ENCODE measurements around the gene RALGAPB. TPM values are rescaled to one million over a fixed set of nuclear protein-coding genes. Genes with fewer than 3 reads are reported as not detected.

RALGAPB gene
- total and polyA plus RNA-seq, 3 experiments from 2014 or later = 13.9 to 35.0 (median 33.8) TPM

GRCh38 chr20:38616457-38616856 lies 143.8 kb downstream of the RALGAPB start:
- Mint-ChIP-seq H3K4me3 (no peak overlapping the region), H3K4me1 (no peaks in the 10 kb centered on the region), H3K27ac (no peak overlapping the region), H3K27me3 (peaks cover 23 to 52% of the 10 kb centered on the region in 2 donors), H3K36me3 (no peaks in the 10 kb centered on the region), H3K9me3 (no peaks in the 10 kb centered on the region)
- no peaks in the 10 kb centered on the region for H3K9me3 ChIP-seq (ENCODE audit: low read length)
- ChIA-PET CTCF (no interaction called here), POLR2A (no interaction called here)
- H3K27ac ChIP-seq (ENCODE audit: low read depth, low read length) = no peak overlapping the region
- peaks cover 7% of the 10 kb centered on the region for H3K27me3 ChIP-seq (ENCODE audit: insufficient read depth, low read length, poor library complexity, severe bottlenecking)
- no peak overlapping the region for H3K4me3 ChIP-seq (ENCODE audit: low read length)
- no peaks in the 10 kb centered on the region for H3K36me3 ChIP-seq (ENCODE audit: insufficient read depth, low read length)
- no peak for DNase-seq
- no peaks in the 10 kb centered on the region for H3K4me1 ChIP-seq (ENCODE audit: insufficient read depth, low read length)

DNA sequence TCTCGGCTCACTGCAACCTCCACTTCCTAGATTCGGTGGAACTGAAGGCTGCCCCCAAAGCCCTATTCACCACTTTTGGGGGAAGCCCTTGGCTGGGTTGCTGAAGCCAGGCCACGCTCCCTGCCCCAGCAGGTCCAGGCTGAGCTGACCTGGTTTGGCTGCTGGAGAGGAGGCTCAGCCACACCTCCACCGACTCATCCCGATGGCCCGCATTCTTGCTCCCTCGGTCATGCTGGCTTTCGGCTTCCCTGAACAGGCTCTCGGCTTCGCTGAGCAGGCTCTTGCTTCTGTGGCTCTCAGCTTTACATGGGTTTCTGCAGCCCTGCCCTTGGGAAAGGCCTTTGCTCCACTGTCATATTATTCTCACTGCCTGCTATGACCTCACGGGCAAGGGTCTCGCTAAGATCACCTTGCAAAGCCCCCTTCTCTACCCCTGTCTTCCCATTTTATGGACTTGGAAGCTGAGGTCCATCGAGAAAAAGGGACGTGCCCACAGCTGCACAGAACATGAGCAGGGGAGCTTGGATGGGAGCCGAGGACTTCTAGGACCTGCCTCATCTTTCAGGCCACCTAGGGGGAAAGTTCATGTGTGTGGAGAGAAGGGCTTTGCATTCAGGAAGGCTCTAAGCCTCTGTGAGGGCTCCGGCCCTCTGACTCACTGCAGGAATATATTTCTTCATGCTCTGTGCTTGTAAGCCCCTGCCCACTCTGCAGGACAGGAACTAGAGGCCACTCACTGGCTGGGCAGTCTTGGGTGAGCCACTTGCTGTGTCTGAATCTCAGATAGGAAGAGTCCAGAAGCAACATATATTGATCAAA lies 144.6 kb downstream of the RALGAPB start:
- Histone ChIP-seq H3K4me1 (ENCODE audit: insufficient read depth, low read length) (no peaks in the 10 kb centered on the region), H3K4me3 (ENCODE audit: low read length) (no peak overlapping the region), H3K36me3 (ENCODE audit: insufficient read depth, low read length) (no peaks in the 10 kb centered on the region), H3K9me3 (ENCODE audit: low read length) (no peaks in the 10 kb centered on the region), H3K27ac (ENCODE audit: low read depth, low read length) (no peak overlapping the region), H3K27me3 (ENCODE audit: insufficient read depth, low read length, poor library complexity, severe bottlenecking) (peaks cover 7% of the 10 kb centered on the region)
- no peak overlapping the region for H3K4me3 Mint-ChIP-seq
- peaks cover 26 to 54% of the 10 kb centered on the region in 2 donors for H3K27me3 Mint-ChIP-seq
- ChIA-PET CTCF (no interaction called here), POLR2A (no interaction called here)
- no peak for DNase-seq
- no peaks in the 10 kb centered on the region for H3K4me1 Mint-ChIP-seq
- H3K36me3 Mint-ChIP-seq = no peaks in the 10 kb centered on the region
- H3K9me3 Mint-ChIP-seq = no peaks in the 10 kb centered on the region
- H3K27ac Mint-ChIP-seq = no peak overlapping the region

- Mint-ChIP-seq H3K36me3 (no peaks in the 10 kb centered on the region), H3K27me3 (peaks cover 23 to 52% of the 10 kb centered on the region in 2 donors), H3K4me1 (no peaks in the 10 kb centered on the region), H3K27ac (no peak overlapping the region), H3K9me3 (no peaks in the 10 kb centered on the region), H3K4me3 (no peak overlapping the region)
- H3K4me1 ChIP-seq (ENCODE audit: insufficient read depth, low read length) = no peaks in the 10 kb centered on the region
- no peaks in the 10 kb centered on the region for H3K36me3 ChIP-seq (ENCODE audit: insufficient read depth, low read length)
- CTCF ChIA-PET = no interaction called here
- H3K9me3 ChIP-seq (ENCODE audit: low read length) = no peaks in the 10 kb centered on the region
- H3K27me3 ChIP-seq (ENCODE audit: insufficient read depth, low read length, poor library complexity, severe bottlenecking) = peaks cover 7% of the 10 kb centered on the region
- POLR2A ChIA-PET = no interaction called here
- no peak for DNase-seq
- no peak overlapping the region for H3K4me3 ChIP-seq (ENCODE audit: low read length)
- H3K27ac ChIP-seq (ENCODE audit: low read depth, low read length) = no peak overlapping the region
Observed at GRCh38 chr20:38617830-38618196, 145.2 kb downstream of the RALGAPB start.

GRCh38 chr20:38620441-38620840 lies 147.8 kb downstream of the RALGAPB start:
- Mint-ChIP-seq H3K4me1 (no peaks in the 10 kb centered on the region), H3K36me3 (peaks cover 0 to 5% (median 0%) of the 10 kb centered on the region in 3 donors), H3K4me3 (no peak overlapping the region), H3K27ac (no peak overlapping the region), H3K27me3 (peaks cover 26 to 37% of the 10 kb centered on the region in 2 donors), H3K9me3 (peaks cover 0 to 3% (median 0%) of the 10 kb centered on the region in 5 donors)
- H3K27ac ChIP-seq (ENCODE audit: low read depth, low read length) = no peak overlapping the region
- H3K27me3 ChIP-seq (ENCODE audit: insufficient read depth, low read length, poor library complexity, severe bottlenecking) = peaks cover 7% of the 10 kb centered on the region
- POLR2A ChIA-PET = no interaction called here
- no peaks in the 10 kb centered on the region for H3K36me3 ChIP-seq (ENCODE audit: insufficient read depth, low read length)
- no peak overlapping the region for H3K4me3 ChIP-seq (ENCODE audit: low read length)
- CTCF ChIA-PET = no interaction called here
- DNase-seq = no peak
- no peaks in the 10 kb centered on the region for H3K4me1 ChIP-seq (ENCODE audit: insufficient read depth, low read length)
- H3K9me3 ChIP-seq (ENCODE audit: low read length) = no peaks in the 10 kb centered on the region

- DNase-seq = no peak
- H3K36me3 Mint-ChIP-seq = peaks cover 0 to 5% (median 0%) of the 10 kb centered on the region in 3 donors
- no peak overlapping the region for H3K4me3 ChIP-seq (ENCODE audit: low read length)
- no peak overlapping the region for H3K27ac Mint-ChIP-seq
- H3K27ac ChIP-seq (ENCODE audit: low read depth, low read length) = no peak overlapping the region
- H3K27me3 ChIP-seq (ENCODE audit: insufficient read depth, low read length, poor library complexity, severe bottlenecking) = peaks cover 7% of the 10 kb centered on the region
- POLR2A ChIA-PET = no interaction called here
- peaks cover 0 to 3% (median 0%) of the 10 kb centered on the region in 5 donors for H3K9me3 Mint-ChIP-seq
- no peaks in the 10 kb centered on the region for H3K4me1 Mint-ChIP-seq
- H3K36me3 ChIP-seq (ENCODE audit: insufficient read depth, low read length) = no peaks in the 10 kb centered on the region
- H3K9me3 ChIP-seq (ENCODE audit: low read length) = no peaks in the 10 kb centered on the region
- H3K4me1 ChIP-seq (ENCODE audit: insufficient read depth, low read length) = no peaks in the 10 kb centered on the region
- CTCF ChIA-PET = interaction anchor here (1.0 kb wide), 1 partner anchor 108 kb away, joined by 3 read pairs; no protein-coding TSS in a partner anchor
- H3K27me3 Mint-ChIP-seq = peaks cover 15 to 20% of the 10 kb centered on the region in 2 donors
- H3K4me3 Mint-ChIP-seq = no peak overlapping the region
Observed at GRCh38 chr20:38623061-38623460, 150.4 kb downstream of the RALGAPB start.

DNA sequence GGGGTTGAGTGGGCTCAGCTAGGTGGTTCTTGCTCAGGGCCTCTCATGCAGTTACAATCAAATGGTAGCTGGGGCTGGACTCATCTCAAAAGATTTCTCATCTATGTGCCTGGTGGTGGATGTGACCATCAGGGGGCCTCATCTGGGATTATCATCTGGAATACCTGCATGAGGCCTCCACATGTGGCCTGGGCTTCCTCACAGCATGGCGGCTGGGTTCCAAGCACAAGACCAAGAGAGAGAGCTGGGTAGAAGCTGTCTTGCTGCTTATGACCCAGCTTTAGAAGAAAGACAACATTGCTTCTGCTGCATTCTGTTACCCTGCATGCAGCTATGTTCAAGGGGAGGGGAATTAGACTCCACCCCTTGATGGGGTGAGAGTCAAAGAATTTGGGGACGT lies 151.4 kb downstream of the RALGAPB start:
- Mint-ChIP-seq H3K4me1 (no peaks in the 10 kb centered on the region), H3K27ac (no peak overlapping the region), H3K27me3 (peaks cover 12 to 13% of the 10 kb centered on the region in 2 donors), H3K9me3 (peaks cover 0 to 3% (median 0%) of the 10 kb centered on the region in 5 donors), H3K4me3 (no peak overlapping the region), H3K36me3 (peaks cover 0 to 5% (median 0%) of the 10 kb centered on the region in 3 donors)
- Histone ChIP-seq H3K4me3 (ENCODE audit: low read length) (no peak overlapping the region), H3K9me3 (ENCODE audit: low read length) (no peaks in the 10 kb centered on the region), H3K27me3 (ENCODE audit: insufficient read depth, low read length, poor library complexity, severe bottlenecking) (peaks cover under 1% of the 10 kb centered on the region), H3K36me3 (ENCODE audit: insufficient read depth, low read length) (no peaks in the 10 kb centered on the region), H3K4me1 (ENCODE audit: insufficient read depth, low read length) (no peaks in the 10 kb centered on the region), H3K27ac (ENCODE audit: low read depth, low read length) (no peak overlapping the region)
- POLR2A ChIA-PET = no interaction called here
- DNase-seq = no peak
- CTCF ChIA-PET = no interaction called here

- Histone ChIP-seq H3K4me3 (ENCODE audit: low read length) (no peak overlapping the region), H3K27me3 (ENCODE audit: insufficient read depth, low read length, poor library complexity, severe bottlenecking) (no peaks in the 10 kb centered on the region), H3K9me3 (ENCODE audit: low read length) (no peaks in the 10 kb centered on the region), H3K4me1 (ENCODE audit: insufficient read depth, low read length) (no peaks in the 10 kb centered on the region), H3K27ac (ENCODE audit: low read depth, low read length) (no peak overlapping the region), H3K36me3 (ENCODE audit: insufficient read depth, low read length) (no peaks in the 10 kb centered on the region)
- CTCF ChIA-PET = no interaction called here
- Mint-ChIP-seq H3K27me3 (peaks cover 12 to 14% of the 10 kb centered on the region in 2 donors), H3K36me3 (peaks cover 0 to 5% (median 0%) of the 10 kb centered on the region in 3 donors), H3K9me3 (peaks cover 0 to 3% (median 0%) of the 10 kb centered on the region in 5 donors), H3K4me3 (no peak overlapping the region), H3K27ac (peak overlapping the region in 1 of 8 donors; percentile 54), H3K4me1 (no peaks in the 10 kb centered on the region)
- no peak for DNase-seq
- POLR2A ChIA-PET = no interaction called here
Observed at GRCh38 chr20:38625896-38626295, 153.3 kb downstream of the RALGAPB start.

DNA sequence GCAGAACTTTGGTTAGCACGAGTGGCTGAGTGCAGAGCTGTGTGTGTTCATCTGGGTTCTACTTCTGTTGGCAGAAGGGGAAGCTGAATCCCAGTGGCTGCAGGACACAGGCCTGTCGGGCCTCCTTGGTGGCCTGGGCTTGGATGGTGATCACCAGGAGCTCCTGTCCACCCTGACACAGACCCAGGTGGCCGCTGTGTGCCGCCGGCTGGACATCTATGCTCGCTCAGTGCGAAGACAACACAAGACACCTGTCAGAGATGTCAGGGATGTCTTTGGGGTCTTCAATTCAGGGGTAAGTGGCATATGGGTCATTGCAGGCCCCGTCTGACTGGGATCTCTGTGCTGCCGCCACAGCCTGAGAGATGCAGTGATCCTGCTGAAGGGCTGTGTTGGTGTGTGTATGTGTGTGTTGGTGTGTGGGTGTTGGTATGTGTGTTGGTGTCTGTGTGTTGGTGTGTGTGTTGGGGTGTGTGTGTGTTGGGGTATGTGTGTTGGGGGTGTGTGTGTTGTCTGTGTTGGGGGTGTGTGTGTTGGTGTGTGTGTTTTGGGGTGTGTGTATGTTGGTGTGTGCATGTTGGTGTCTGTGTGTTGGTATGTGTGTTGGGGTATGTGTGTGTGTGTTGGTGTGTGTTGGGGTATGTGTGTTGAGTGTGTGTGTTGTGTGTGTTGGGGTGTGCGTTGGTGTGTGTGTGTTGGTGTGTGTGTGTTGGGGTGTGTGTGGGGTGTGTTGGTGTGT lies 154.4 kb downstream of the RALGAPB start:
- no peak for DNase-seq
- no peaks in the 10 kb centered on the region for H3K27me3 ChIP-seq (ENCODE audit: insufficient read depth, low read length, poor library complexity, severe bottlenecking)
- Mint-ChIP-seq H3K9me3 (peaks cover 0 to 3% (median 0%) of the 10 kb centered on the region in 5 donors), H3K36me3 (peaks cover 0 to 5% (median 0%) of the 10 kb centered on the region in 3 donors), H3K27ac (no peak overlapping the region), H3K4me1 (no peaks in the 10 kb centered on the region), H3K4me3 (no peak overlapping the region), H3K27me3 (peaks cover 10 to 11% of the 10 kb centered on the region in 2 donors)
- H3K27ac ChIP-seq (ENCODE audit: low read depth, low read length) = no peak overlapping the region
- H3K9me3 ChIP-seq (ENCODE audit: low read length) = no peaks in the 10 kb centered on the region
- no peaks in the 10 kb centered on the region for H3K36me3 ChIP-seq (ENCODE audit: insufficient read depth, low read length)
- no peak overlapping the region for H3K4me3 ChIP-seq (ENCODE audit: low read length)
- CTCF ChIA-PET = no interaction called here
- POLR2A ChIA-PET = no interaction called here
- no peaks in the 10 kb centered on the region for H3K4me1 ChIP-seq (ENCODE audit: insufficient read depth, low read length)
